Measurements from ENCODE around the gene PDHX.
A peak's percentile ranks its signal among the peaks of the same experiment; 100 is the strongest.

Gene PDHX

GRCh38 chr11:35014346-35014745, 97.9 kb downstream of the PDHX start:
- Histone ChIP-seq H3K27me3 (ENCODE audit: insufficient read depth, poor library complexity, severe bottlenecking) (no peaks in the 10 kb centered on the region), H3K9me3 (ENCODE audit: severe bottlenecking) (no peaks in the 10 kb centered on the region), H3K4me3 (ENCODE audit: severe bottlenecking) (no peak overlapping the region), H3K27ac (ENCODE audit: poor library complexity, severe bottlenecking) (no peak overlapping the region), H3K36me3 (ENCODE audit: low read depth) (no peaks in the 10 kb centered on the region), H3K4me1 (ENCODE audit: insufficient read depth, poor library complexity, severe bottlenecking) (peaks cover 36% of the 10 kb centered on the region)
- ATAC-seq (ENCODE audit: low read depth) (0 out of 3 replicates have a peak, but pooled peaks have one; percentile 26), DNase-seq (ENCODE audit: low spot score) (no peak)
- no peak for TF ChIP-seq CTCF (IDR thresholded peaks at IDR 0.05; ENCODE audit: poor library complexity, severe bottlenecking)

GRCh38 chr11:35015621-35016387, 99.4 kb downstream of the PDHX start:
- Histone ChIP-seq H3K36me3 (ENCODE audit: low read depth) (no peaks in the 10 kb centered on the region), H3K27me3 (ENCODE audit: insufficient read depth, poor library complexity, severe bottlenecking) (no peaks in the 10 kb centered on the region), H3K27ac (ENCODE audit: poor library complexity, severe bottlenecking) (no peak overlapping the region), H3K9me3 (ENCODE audit: severe bottlenecking) (no peaks in the 10 kb centered on the region), H3K4me3 (ENCODE audit: severe bottlenecking) (no peak overlapping the region), H3K4me1 (ENCODE audit: insufficient read depth, poor library complexity, severe bottlenecking) (peaks cover 21% of the 10 kb centered on the region)
- no peak for ATAC-seq (ENCODE audit: low read depth)
- TF ChIP-seq CTCF (IDR thresholded peaks at IDR 0.05; ENCODE audit: poor library complexity, severe bottlenecking): no peak
- DNase-seq (ENCODE audit: low spot score): no peak

GRCh38 chr11:35016916-35017315, 100.5 kb downstream of the PDHX start:
- Histone ChIP-seq H3K27me3 (ENCODE audit: insufficient read depth, poor library complexity, severe bottlenecking) (no peaks in the 10 kb centered on the region), H3K4me1 (ENCODE audit: insufficient read depth, poor library complexity, severe bottlenecking) (peaks cover 11% of the 10 kb centered on the region), H3K9me3 (ENCODE audit: severe bottlenecking) (no peaks in the 10 kb centered on the region), H3K36me3 (ENCODE audit: low read depth) (no peaks in the 10 kb centered on the region), H3K4me3 (ENCODE audit: severe bottlenecking) (no peak overlapping the region), H3K27ac (ENCODE audit: poor library complexity, severe bottlenecking) (no peak overlapping the region)
- no peak for TF ChIP-seq CTCF (IDR thresholded peaks at IDR 0.05; ENCODE audit: poor library complexity, severe bottlenecking)
- DNase-seq (ENCODE audit: low spot score): no peak
- no peak for ATAC-seq (ENCODE audit: low read depth)

- Histone ChIP-seq H3K4me1 (ENCODE audit: insufficient read depth, poor library complexity, severe bottlenecking) (peaks cover 7% of the 10 kb centered on the region), H3K9me3 (ENCODE audit: severe bottlenecking) (no peaks in the 10 kb centered on the region), H3K27me3 (ENCODE audit: insufficient read depth, poor library complexity, severe bottlenecking) (no peaks in the 10 kb centered on the region), H3K27ac (ENCODE audit: poor library complexity, severe bottlenecking) (no peak overlapping the region), H3K4me3 (ENCODE audit: severe bottlenecking) (no peak overlapping the region), H3K36me3 (ENCODE audit: low read depth) (no peaks in the 10 kb centered on the region)
- DNase-seq (ENCODE audit: low spot score) (no peak), ATAC-seq (ENCODE audit: low read depth) (no peak)
- TF ChIP-seq CTCF (IDR thresholded peaks at IDR 0.05; ENCODE audit: poor library complexity, severe bottlenecking): no peak
Observed at GRCh38 chr11:35017528-35018342, 101.3 kb downstream of the PDHX start.

Measured in RWPE2 (cell line).